C4-2B (cell line): ENCODE results near the gene SARNP.

Source experiments
- CTCF ChIP-seq: fragments of 450-650 bp; conservative IDR thresholded peaks from 2 replicates; pipeline ENCODE4 v1.5.1; 2017; ENCODE audit warnings: mild to moderate bottlenecking
- ZFX ChIP-seq: fragments of 450-650 bp; IDR thresholded peaks from 2 replicates; pipeline ENCODE4 v1.6.1; 2017

- TF ChIP-seq CTCF (no peak), ZFX (no peak)
Observed at GRCh38 chr12:55742719-55743405, 74.7 kb downstream of the SARNP start, which contains the start of gene GDF11.
